Lower leg skin (tissue), 4 donors: Measurements from ENCODE around the gene TNNT2. TPM values are rescaled to one million over a fixed set of nuclear protein-coding genes. Genes with fewer than 3 reads are reported as not detected.
A peak's percentile ranks its signal among the peaks of the same experiment; 100 is the strongest.

Experiments
- DNase-seq, 2 donors: peaks; one replicate each; pipeline ENCODE4 v3.0.0-alpha.2; 2019; ENCODE audit warnings: low spot score in 2 of 2
- H3K4me3 ChIP-seq: fragments of 200-600 bp; sonication (generic); 2 replicates; pipeline ENCODE4 v1.5.1; 2017; ENCODE audit warnings: mild to moderate bottlenecking, low read depth; ENCODE audit not compliant: poor library complexity, severe bottlenecking
- POLR2A ChIP-seq, 2 donors: fragments of 450-650 bp; IDR thresholded peaks; one replicate each; pipeline ENCODE4 v1.6.1; 2016 to 2017; ENCODE audit warnings: antibody characterized with exemption in 2 of 2, mild to moderate bottlenecking in 1 of 2, moderate library complexity in 1 of 2
- WGBS, 2 donors: methylation state at CpG; one replicate each; pipeline ENCODE4 v1.1.5; 2018; 5-methylcytosine and 5-hydroxymethylcytosine counted together
- intact Hi-C: fragments of 100-400 bp; cut with DNase I; formaldehyde crosslinking; loops from one replicate; pipeline ENCODE4 v1.15.0; 2023; ENCODE audit warnings: low total_unique reads
- total RNA-seq, 4 donors: library from RNA; depleted of rRNA; stranded (reverse); fragments of >200 nt; gene quantifications; one replicate each; pipeline ENCODE4 v1.1.0, GENCODE V29; 2016
- TF ChIP-seq, protein P1 (sequence below), 3 donors: fragments of 450-650 bp; IDR thresholded peaks; one replicate each; pipeline ENCODE4 v1.5.1; 2016; ENCODE audit warnings: antibody characterized with exemption in 3 of 3, mild to moderate bottlenecking in 3 of 3, moderate library complexity in 2 of 3

TNNT2 gene
- total RNA-seq, 4 donors from 2014 or later: 6.6 to 28.3 (median 20.5) TPM

- intact Hi-C loops: no loop called here
- WGBS, 2 donors: 30 to 34% methylated on average over 7 to 8 of the region's 8 CpGs
- H3K4me3 ChIP-seq: no peak overlapping the region
- DNase-seq: peak in 1 of 2 donors; percentile 74
- TF ChIP-seq, protein P1, sequence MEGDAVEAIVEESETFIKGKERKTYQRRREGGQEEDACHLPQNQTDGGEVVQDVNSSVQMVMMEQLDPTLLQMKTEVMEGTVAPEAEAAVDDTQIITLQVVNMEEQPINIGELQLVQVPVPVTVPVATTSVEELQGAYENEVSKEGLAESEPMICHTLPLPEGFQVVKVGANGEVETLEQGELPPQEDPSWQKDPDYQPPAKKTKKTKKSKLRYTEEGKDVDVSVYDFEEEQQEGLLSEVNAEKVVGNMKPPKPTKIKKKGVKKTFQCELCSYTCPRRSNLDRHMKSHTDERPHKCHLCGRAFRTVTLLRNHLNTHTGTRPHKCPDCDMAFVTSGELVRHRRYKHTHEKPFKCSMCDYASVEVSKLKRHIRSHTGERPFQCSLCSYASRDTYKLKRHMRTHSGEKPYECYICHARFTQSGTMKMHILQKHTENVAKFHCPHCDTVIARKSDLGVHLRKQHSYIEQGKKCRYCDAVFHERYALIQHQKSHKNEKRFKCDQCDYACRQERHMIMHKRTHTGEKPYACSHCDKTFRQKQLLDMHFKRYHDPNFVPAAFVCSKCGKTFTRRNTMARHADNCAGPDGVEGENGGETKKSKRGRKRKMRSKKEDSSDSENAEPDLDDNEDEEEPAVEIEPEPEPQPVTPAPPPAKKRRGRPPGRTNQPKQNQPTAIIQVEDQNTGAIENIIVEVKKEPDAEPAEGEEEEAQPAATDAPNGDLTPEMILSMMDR (IDR thresholded peaks at IDR 0.05): no peak
- TF ChIP-seq POLR2A (IDR thresholded peaks at IDR 0.05): no peak
Observed at GRCh38 chr1:201311356-201312011, 66.0 kb downstream of the TNNT2 start.

- intact Hi-C loops: no loop called here
- 34 to 37% methylated on average over 4 of the region's 4 CpGs for WGBS, 2 donors
- H3K4me3 ChIP-seq: no peak overlapping the region
- TF ChIP-seq POLR2A (IDR thresholded peaks at IDR 0.05): no peak
- TF ChIP-seq, protein P1 (IDR thresholded peaks at IDR 0.05): no peak
- peak in 1 of 2 donors; percentile 79 for DNase-seq
Observed at GRCh38 chr1:201310986-201311355, 66.5 kb downstream of the TNNT2 start.

DNA sequence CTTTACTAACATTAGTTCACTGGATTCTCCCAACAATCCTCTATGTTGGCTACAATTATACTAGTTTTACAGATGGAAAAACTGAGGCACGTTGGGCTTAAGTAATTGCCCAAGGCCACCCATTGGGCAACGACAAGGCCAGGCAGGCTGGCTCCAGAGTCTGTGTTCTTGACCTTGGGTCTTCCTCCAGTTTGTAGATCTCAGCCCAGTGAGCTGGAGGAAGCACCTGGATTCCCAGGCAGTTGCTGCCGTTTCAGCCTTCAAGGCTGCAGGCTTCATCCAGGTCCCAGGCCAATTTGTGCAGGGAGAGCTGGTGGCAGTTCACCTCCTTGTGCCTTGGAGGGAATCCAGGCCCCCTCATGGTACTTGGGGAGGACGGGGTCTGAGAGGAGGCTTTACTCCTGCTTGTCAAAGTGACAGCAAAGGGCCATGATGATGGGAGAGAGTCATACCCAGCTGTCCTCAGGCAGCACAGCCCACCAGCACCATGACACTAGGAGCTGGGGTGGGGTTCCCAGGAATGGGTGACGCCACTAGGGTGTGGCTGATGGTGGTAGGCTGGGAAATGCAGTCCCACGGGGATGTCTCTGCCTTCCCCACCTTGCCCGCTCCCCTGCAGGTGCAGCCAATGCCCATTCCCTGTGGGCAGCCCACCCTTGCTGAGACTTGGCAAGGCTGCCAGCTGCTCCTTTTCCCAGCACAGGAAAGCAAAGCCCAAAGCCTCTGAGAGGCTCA, 67.1 kb downstream of the TNNT2 start:
- no peak for DNase-seq
- 39 to 63% methylated on average over 7 of the region's 7 CpGs for WGBS, 2 donors
- intact Hi-C loops: no loop called here
- no peak for TF ChIP-seq POLR2A (IDR thresholded peaks at IDR 0.05)
- TF ChIP-seq, protein P1 (IDR thresholded peaks at IDR 0.05): no peak
- H3K4me3 ChIP-seq: no peak overlapping the region

- intact Hi-C loops: no loop called here
- TF ChIP-seq POLR2A (IDR thresholded peaks at IDR 0.05): no peak
- TF ChIP-seq, protein P1 (IDR thresholded peaks at IDR 0.05): no peak
- peak; percentile 90 to 94 for DNase-seq
- 8 to 16% methylated on average over 9 of the region's 9 CpGs for WGBS, 2 donors
- H3K4me3 ChIP-seq: no peak overlapping the region
Observed at GRCh38 chr1:201309416-201309815, 68.1 kb downstream of the TNNT2 start.

Other genes with a start within 250 kb of the TNNT2 start
- gene TMEM9, start 223.2 kb downstream of the TNNT2 start, total RNA-seq: 10 to 100 TPM; 32.3 to 48.5 (median 45.9) TPM
- under 1 TPM in 1 of 4 donors, not detected in 3; 0.32 TPM for gene IGFN1, start 186.9 kb downstream of the TNNT2 start, total RNA-seq
- 1,000 to 10,000 TPM in 1 of 4 donors, 100 to 1,000 TPM in 3; 928 to 1,274 (median 961) TPM for gene PKP1, start 94.2 kb downstream of the TNNT2 start, total RNA-seq
- 100 to 1,000 TPM; 271 to 336 (median 291) TPM for gene LAD1, start 21.6 kb upstream of the TNNT2 start, total RNA-seq
- not detected for gene TNNI1, start 44.0 kb upstream of the TNNT2 start, total RNA-seq
- gene PHLDA3, start 91.5 kb upstream of the TNNT2 start, total RNA-seq: 100 to 1,000 TPM in 1 of 4 donors, 10 to 100 TPM in 3; 63.0 to 110 (median 72.1) TPM
- 100 to 1,000 TPM; 310 to 627 (median 401) TPM for gene CSRP1, start 129.4 kb upstream of the TNNT2 start, total RNA-seq
- gene NAV1, start 161.4 kb upstream of the TNNT2 start, total RNA-seq: 10 to 100 TPM; 12.1 to 34.2 (median 19.2) TPM